ENCODE data around the gene RXRB. TPM values are rescaled to one million over a fixed set of nuclear protein-coding genes. Genes with fewer than 3 reads are reported as not detected.

Gene RXRB
- total and polyA plus RNA-seq, 2 of the 13 experiments (the other 11 are each of a cell fraction or from before 2014, with no cell fraction given), result 26.7 to 55.7 TPM

GRCh38 chr6:33204415-33205190 is 4.1 kb upstream of the RXRB start, which contains the start of gene HSD17B8 (continued):
- TF ChIP-seq PLSCR1 (CRISPR knock-in tag; IDR thresholded peaks at IDR 0.05; ENCODE audit: borderline replicate concordance), result no peak
- no peak for TF ChIP-seq ZNF18 (CRISPR knock-in tag; IDR thresholded peaks at IDR 0.05; ENCODE audit: insufficient replicate concordance)
- no peak for TF ChIP-seq ZNF235 (CRISPR knock-in tag; IDR thresholded peaks at IDR 0.05; ENCODE audit: borderline replicate concordance)
- 0 out of 2 replicates have a peak, but pooled peaks have one; percentile 27 for TF ChIP-seq ZNF546 (CRISPR knock-in tag; conservative IDR thresholded peaks at IDR 0.05)
- no peak for TF ChIP-seq CREBL2 (CRISPR knock-in tag; IDR thresholded peaks at IDR 0.05; ENCODE audit: borderline replicate concordance)
- TF ChIP-seq KDM3A (CRISPR knock-in tag; IDR thresholded peaks at IDR 0.05; ENCODE audit: low read depth), result peak; percentile 35; the same call in 1 of the 2 replicates
- peak; percentile 43; the same call in 1 of the 2 replicates for TF ChIP-seq ZNF83 (CRISPR knock-in tag; IDR thresholded peaks at IDR 0.05; ENCODE audit: borderline replicate concordance)
- no peak for TF ChIP-seq ZFP62 (CRISPR knock-in tag; IDR thresholded peaks at IDR 0.05)
- TF ChIP-seq SKI (IDR thresholded peaks at IDR 0.05; ENCODE audit: partially characterized antibody), result peak; percentile 34
- 0 out of 2 replicates have a peak, but pooled peaks have one; percentile 65 for TF ChIP-seq ZNF704 (CRISPR knock-in tag; IDR thresholded peaks at IDR 0.05; ENCODE audit: borderline replicate concordance)
- TF ChIP-seq ZNF639 (CRISPR knock-in tag; conservative IDR thresholded peaks at IDR 0.05), result peak; percentile 28; the same call in 1 of the 2 replicates
- TF ChIP-seq ATAD3A (CRISPR knock-in tag; IDR thresholded peaks at IDR 0.05), result no peak
- no peak for TF ChIP-seq ARNT (IDR thresholded peaks at IDR 0.05)
- no peak for TF ChIP-seq SRSF1 (optimal IDR thresholded peaks at IDR 0.05; ENCODE audit: low read depth, low read length)
- TF ChIP-seq XBP1 (CRISPR knock-in tag; IDR thresholded peaks at IDR 0.05), result 0 out of 2 replicates have a peak, but pooled peaks have one; percentile 34
- peak; percentile 30; the same call in 1 of the 2 replicates for TF ChIP-seq FOXP4 (CRISPR knock-in tag; IDR thresholded peaks at IDR 0.05)
- peak; percentile 48; the same call in 1 of the 2 replicates for TF ChIP-seq ZNF580 (CRISPR knock-in tag; IDR thresholded peaks at IDR 0.05; ENCODE audit: borderline replicate concordance, low read depth)
- TF ChIP-seq ATF1 (CRISPR knock-in tag; IDR thresholded peaks at IDR 0.05), result no peak
- no peak for TF ChIP-seq SOX5 (CRISPR knock-in tag; IDR thresholded peaks at IDR 0.05; ENCODE audit: borderline replicate concordance)
- peak; percentile 79; the same call in 1 of the 2 replicates for TF ChIP-seq HNRNPL (IDR thresholded peaks at IDR 0.05; ENCODE audit: low read depth, low read length)
- no peak for TF ChIP-seq ZNF746 (CRISPR knock-in tag; IDR thresholded peaks at IDR 0.05)
- peak; percentile 60; the same call in 1 of the 2 replicates for TF ChIP-seq RFXANK (CRISPR knock-in tag; IDR thresholded peaks at IDR 0.05)
